Lower leg skin (tissue), 4 donors: ENCODE measurements around the gene OR6N1. TPM values are rescaled to one million over a fixed set of nuclear protein-coding genes. Genes with fewer than 3 reads are reported as not detected.

Source experiments
- DNase-seq, 2 donors: peaks; one replicate each; pipeline ENCODE4 v3.0.0-alpha.2; 2019; ENCODE audit warnings: low spot score in 2 of 2
- H3K4me3 ChIP-seq: fragments of 200-600 bp; sonication (generic); 2 replicates; pipeline ENCODE4 v1.5.1; 2017; ENCODE audit warnings: mild to moderate bottlenecking, low read depth; ENCODE audit not compliant: poor library complexity, severe bottlenecking
- POLR2A ChIP-seq, 2 donors: fragments of 450-650 bp; IDR thresholded peaks; one replicate each; pipeline ENCODE4 v1.6.1; 2016 to 2017; ENCODE audit warnings: antibody characterized with exemption in 2 of 2, mild to moderate bottlenecking in 1 of 2, moderate library complexity in 1 of 2
- WGBS, 2 donors: methylation state at CpG; one replicate each; pipeline ENCODE4 v1.1.5; 2018; 5-methylcytosine and 5-hydroxymethylcytosine counted together
- intact Hi-C: fragments of 100-400 bp; cut with DNase I; formaldehyde crosslinking; loops from one replicate; pipeline ENCODE4 v1.15.0; 2023; ENCODE audit warnings: low total_unique reads
- total RNA-seq, 4 donors: library from RNA; depleted of rRNA; stranded (reverse); fragments of >200 nt; gene quantifications; one replicate each; pipeline ENCODE4 v1.1.0, GENCODE V29; 2016
- TF ChIP-seq, protein P1 (sequence below), 3 donors: fragments of 450-650 bp; IDR thresholded peaks; one replicate each; pipeline ENCODE4 v1.5.1; 2016; ENCODE audit warnings: antibody characterized with exemption in 3 of 3, mild to moderate bottlenecking in 3 of 3, moderate library complexity in 2 of 3

Gene OR6N1
- total RNA-seq, 4 donors from 2014 or later: not detected

- no peak overlapping the region for H3K4me3 ChIP-seq
- intact Hi-C loops: no loop called here
- DNase-seq: no peak
- no peak for TF ChIP-seq POLR2A (IDR thresholded peaks at IDR 0.05)
- TF ChIP-seq, protein P1, sequence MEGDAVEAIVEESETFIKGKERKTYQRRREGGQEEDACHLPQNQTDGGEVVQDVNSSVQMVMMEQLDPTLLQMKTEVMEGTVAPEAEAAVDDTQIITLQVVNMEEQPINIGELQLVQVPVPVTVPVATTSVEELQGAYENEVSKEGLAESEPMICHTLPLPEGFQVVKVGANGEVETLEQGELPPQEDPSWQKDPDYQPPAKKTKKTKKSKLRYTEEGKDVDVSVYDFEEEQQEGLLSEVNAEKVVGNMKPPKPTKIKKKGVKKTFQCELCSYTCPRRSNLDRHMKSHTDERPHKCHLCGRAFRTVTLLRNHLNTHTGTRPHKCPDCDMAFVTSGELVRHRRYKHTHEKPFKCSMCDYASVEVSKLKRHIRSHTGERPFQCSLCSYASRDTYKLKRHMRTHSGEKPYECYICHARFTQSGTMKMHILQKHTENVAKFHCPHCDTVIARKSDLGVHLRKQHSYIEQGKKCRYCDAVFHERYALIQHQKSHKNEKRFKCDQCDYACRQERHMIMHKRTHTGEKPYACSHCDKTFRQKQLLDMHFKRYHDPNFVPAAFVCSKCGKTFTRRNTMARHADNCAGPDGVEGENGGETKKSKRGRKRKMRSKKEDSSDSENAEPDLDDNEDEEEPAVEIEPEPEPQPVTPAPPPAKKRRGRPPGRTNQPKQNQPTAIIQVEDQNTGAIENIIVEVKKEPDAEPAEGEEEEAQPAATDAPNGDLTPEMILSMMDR (IDR thresholded peaks at IDR 0.05): no peak
- 71 to 85% methylated on average over 4 of the region's 4 CpGs for WGBS, 2 donors
Observed at GRCh38 chr1:158731707-158732106, 40.3 kb downstream of the OR6N1 start.

GRCh38 chr1:158730453-158730852, 41.5 kb downstream of the OR6N1 start:
- no peak for TF ChIP-seq POLR2A (IDR thresholded peaks at IDR 0.05)
- TF ChIP-seq, protein P1 (IDR thresholded peaks at IDR 0.05): no peak
- intact Hi-C loops: no loop called here
- 62 to 78% methylated on average over 4 of the region's 4 CpGs for WGBS, 2 donors

GRCh38 chr1:158728510-158729225, 43.3 kb downstream of the OR6N1 start:
- no peak for DNase-seq
- no peak overlapping the region for H3K4me3 ChIP-seq
- 37 to 41% methylated on average over 3 of the region's 3 CpGs for WGBS, 2 donors
- TF ChIP-seq POLR2A (IDR thresholded peaks at IDR 0.05): no peak
- TF ChIP-seq, protein P1 (IDR thresholded peaks at IDR 0.05): no peak
- intact Hi-C loops: no loop called here

More at GRCh38 chr1:158730453-158730852, 41.5 kb downstream of the OR6N1 start:
- H3K4me3 ChIP-seq: no peak overlapping the region
- no peak for DNase-seq

- TF ChIP-seq, protein P1 (IDR thresholded peaks at IDR 0.05): no peak
- no peak for TF ChIP-seq POLR2A (IDR thresholded peaks at IDR 0.05)
- no peak overlapping the region for H3K4me3 ChIP-seq
- no peak for DNase-seq
- intact Hi-C loops: no loop called here
- WGBS, 2 donors: 93 to 97% methylated on average over 5 of the region's 5 CpGs
Observed at GRCh38 chr1:158724442-158724841, 47.6 kb downstream of the OR6N1 start.

- 70 to 75% methylated on average over 2 of the region's 2 CpGs for WGBS, 2 donors
- TF ChIP-seq, protein P1 (IDR thresholded peaks at IDR 0.05): no peak
- TF ChIP-seq POLR2A (IDR thresholded peaks at IDR 0.05): no peak
- no peak for DNase-seq
- intact Hi-C loops: no loop called here
- no peak within 1 kb of the TSS for H3K4me3 ChIP-seq
Observed at GRCh38 chr1:158720620-158721019, 51.4 kb downstream of the OR6N1 start, which contains the start of gene OR6K3. Gene OR6K3, minus strand, starts transcription at chr1:158720720. Its CDS starts 2,605 bp downstream, at chr1:158718115.
